Measurements from ENCODE around the gene NR2F2. TPM values are rescaled to one million over a fixed set of nuclear protein-coding genes. Genes with fewer than 3 reads are reported as not detected.
A peak's percentile ranks its signal among the peaks of the same experiment; 100 is the strongest.

Gene NR2F2
- total RNA-seq = 10 to 100 TPM; 31.8 to 49.8 TPM

DNA sequence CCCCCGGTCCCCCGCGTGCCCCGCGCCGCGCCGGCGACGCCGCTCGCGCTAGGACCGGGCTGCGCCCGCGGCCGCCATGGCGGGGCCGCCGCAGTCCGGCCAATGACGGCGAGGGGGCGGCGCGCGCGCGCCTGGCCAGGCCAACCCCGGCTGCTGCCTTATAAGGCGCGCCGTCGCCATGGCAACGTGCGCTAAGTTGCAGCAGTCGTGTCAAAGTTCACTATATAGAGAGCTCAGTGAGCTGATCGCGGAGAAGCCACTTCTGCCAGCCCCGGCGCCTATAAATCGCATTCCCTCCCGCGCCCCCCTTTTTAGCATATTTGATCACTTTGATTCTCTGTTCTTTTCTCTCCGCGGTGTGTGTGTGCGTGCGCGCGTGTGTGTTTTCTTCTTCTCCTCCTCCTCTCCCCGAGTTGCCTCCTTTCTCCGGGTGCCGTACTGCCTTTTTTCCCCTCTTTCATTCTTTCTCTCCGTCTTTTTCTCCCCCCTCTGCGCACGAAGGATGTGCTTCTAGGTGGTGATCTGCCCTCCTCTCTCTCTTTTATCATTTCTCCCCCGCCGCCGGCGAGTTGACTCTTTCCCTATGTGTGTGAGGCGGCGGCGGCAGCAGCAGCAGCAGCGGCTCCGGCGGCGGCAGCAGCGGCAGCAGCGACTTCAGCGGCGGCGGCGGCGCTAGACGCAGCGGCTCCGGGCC, at the start of gene NR2F2:
TSS of gene NR2F2 (plus strand) at position 251 of the 694 bp plus-strand sequence. CDS start 1,406 bp downstream, outside the sequence.
- Histone ChIP-seq H3K36me3 (peaks cover 6% of the 10 kb centered on the region), H3K27me3 (replicated peaks; ENCODE audit: insufficient read depth) (no peaks in the 10 kb centered on the region), H3K27ac (peak within 1 kb of the TSS; percentile 94 to 95), H3K4me3 (peak within 1 kb of the TSS; percentile 93), H3K9me3 (no peaks in the 10 kb centered on the region), H3K4me1 (ENCODE audit: control insufficient read depth in 1 of 2, low read depth in 2 of 2) (peaks cover 0 to 23% of the 10 kb centered on the region in 2 donors)
- ATAC-seq (ENCODE audit: insufficient number of reproducible peaks, low FRiP score, low read depth) (peak; percentile 75), DNase-seq (ENCODE audit: low spot score) (peak; percentile 83)
- TF ChIP-seq, protein P1, sequence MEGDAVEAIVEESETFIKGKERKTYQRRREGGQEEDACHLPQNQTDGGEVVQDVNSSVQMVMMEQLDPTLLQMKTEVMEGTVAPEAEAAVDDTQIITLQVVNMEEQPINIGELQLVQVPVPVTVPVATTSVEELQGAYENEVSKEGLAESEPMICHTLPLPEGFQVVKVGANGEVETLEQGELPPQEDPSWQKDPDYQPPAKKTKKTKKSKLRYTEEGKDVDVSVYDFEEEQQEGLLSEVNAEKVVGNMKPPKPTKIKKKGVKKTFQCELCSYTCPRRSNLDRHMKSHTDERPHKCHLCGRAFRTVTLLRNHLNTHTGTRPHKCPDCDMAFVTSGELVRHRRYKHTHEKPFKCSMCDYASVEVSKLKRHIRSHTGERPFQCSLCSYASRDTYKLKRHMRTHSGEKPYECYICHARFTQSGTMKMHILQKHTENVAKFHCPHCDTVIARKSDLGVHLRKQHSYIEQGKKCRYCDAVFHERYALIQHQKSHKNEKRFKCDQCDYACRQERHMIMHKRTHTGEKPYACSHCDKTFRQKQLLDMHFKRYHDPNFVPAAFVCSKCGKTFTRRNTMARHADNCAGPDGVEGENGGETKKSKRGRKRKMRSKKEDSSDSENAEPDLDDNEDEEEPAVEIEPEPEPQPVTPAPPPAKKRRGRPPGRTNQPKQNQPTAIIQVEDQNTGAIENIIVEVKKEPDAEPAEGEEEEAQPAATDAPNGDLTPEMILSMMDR (IDR thresholded peaks at IDR 0.05) = no peak

DNA sequence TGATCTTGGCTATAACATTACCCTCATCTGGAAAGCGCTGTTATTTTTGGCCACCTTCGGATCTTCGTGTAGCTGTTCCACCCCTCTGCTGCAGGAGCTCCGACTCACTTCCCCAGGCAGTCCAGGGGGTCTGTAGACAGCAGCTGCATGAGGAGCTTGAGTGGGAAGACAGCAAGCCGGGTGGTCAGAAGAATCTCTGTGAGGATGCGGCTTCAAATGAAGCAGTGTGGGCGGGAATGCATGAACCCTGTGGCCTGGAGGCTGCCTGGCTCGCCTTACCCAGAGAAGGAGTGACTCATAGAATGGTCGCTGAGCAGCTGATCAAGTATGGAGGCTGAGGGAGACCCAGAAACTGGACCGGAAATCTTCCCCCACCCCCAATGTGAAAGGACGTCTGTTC, 45.2 kb upstream of the NR2F2 start:
- Histone ChIP-seq H3K27ac (no peak overlapping the region), H3K4me1 (ENCODE audit: control insufficient read depth in 1 of 2, low read depth in 2 of 2) (no peaks in the 10 kb centered on the region), H3K4me3 (no peak overlapping the region), H3K9me3 (no peaks in the 10 kb centered on the region), H3K36me3 (peaks cover 5% of the 10 kb centered on the region), H3K27me3 (replicated peaks; ENCODE audit: insufficient read depth) (no peaks in the 10 kb centered on the region)
- DNase-seq (ENCODE audit: low spot score) (no peak), ATAC-seq (ENCODE audit: insufficient number of reproducible peaks, low FRiP score, low read depth) (no peak)
- TF ChIP-seq, protein P1 (IDR thresholded peaks at IDR 0.05) = no peak

DNA sequence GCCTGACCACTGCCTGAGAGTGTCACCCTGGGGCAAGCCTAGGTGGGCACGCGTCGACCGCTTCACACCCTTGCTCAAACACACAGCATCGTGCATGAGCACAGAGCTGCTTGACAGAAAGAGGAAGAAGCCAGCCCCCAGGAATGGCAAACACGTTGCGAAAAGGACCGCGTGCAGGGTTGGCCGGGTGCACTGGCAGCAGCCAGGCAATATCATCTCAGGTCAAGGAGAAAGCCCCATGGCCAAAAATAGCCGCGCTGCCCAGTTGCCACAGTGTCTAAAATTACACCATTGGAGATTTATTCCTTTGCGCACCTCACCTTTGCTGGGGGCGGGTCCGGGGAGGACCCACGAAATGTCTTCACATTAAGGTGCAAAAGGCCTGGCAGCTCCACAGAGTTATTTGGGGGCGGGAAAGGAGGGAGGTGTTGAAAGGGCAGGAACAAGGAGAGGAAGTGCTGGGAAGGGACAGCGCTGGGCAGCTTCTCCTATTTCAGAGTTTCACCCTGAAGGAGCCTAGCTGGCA, 44.7 kb upstream of the NR2F2 start:
- Histone ChIP-seq H3K9me3 (no peaks in the 10 kb centered on the region), H3K36me3 (peaks cover 5% of the 10 kb centered on the region), H3K4me1 (ENCODE audit: control insufficient read depth in 1 of 2, low read depth in 2 of 2) (no peaks in the 10 kb centered on the region), H3K27ac (no peak overlapping the region), H3K27me3 (replicated peaks; ENCODE audit: insufficient read depth) (no peaks in the 10 kb centered on the region), H3K4me3 (no peak overlapping the region)
- DNase-seq (ENCODE audit: low spot score) (no peak), ATAC-seq (ENCODE audit: insufficient number of reproducible peaks, low FRiP score, low read depth) (no peak)
- TF ChIP-seq, protein P1 (IDR thresholded peaks at IDR 0.05) = no peak

DNA sequence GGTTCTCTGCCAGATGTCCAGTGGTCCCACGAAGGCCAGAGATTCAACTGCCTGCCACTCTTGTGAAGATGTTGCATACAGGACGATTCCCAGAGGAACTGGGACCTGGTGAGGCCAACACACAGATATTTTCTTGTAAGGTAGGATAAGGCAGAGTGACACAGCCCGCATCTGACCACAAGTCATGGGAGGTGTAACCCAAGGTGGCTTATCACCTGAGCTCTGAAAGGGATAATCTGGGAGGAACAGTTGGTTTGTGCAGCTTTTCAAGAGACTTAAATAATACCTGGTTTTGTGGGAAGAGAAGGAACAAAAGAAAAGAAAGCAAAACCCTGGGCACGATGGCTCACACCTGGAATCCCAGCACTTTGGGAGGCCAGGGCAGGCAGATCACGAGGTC, 39.8 kb upstream of the NR2F2 start:
- DNase-seq (ENCODE audit: low spot score) = no peak

DNA sequence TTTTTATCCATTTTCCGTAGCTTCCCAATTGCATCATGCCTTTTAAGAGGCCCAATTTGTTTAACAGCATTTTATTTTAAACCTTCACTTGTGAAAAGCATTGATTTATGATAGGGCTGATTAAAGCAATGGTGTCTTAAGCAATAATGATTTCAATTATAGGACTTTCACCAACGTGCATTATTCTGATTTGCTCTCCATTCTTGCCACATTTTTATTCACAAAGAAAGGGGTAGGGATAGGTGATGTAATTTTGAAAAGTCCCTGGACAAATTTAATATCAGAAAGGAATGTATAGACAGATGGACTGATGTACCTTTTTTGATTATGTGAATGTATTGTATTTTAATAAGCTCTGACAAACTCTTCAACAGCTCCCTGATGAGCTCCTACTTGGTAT, 37.9 kb upstream of the NR2F2 start:
- Histone ChIP-seq H3K27ac (no peak overlapping the region), H3K4me3 (no peak overlapping the region), H3K4me1 (ENCODE audit: control insufficient read depth in 1 of 2, low read depth in 2 of 2) (no peaks in the 10 kb centered on the region)

More for the DNA sequence above, 39.8 kb upstream of the NR2F2 start:
- no peaks in the 10 kb centered on the region for H3K4me1 ChIP-seq (ENCODE audit: control insufficient read depth in 1 of 2, low read depth in 2 of 2)
- H3K4me3 ChIP-seq = no peak overlapping the region
- H3K27ac ChIP-seq = no peak overlapping the region
- H3K36me3 ChIP-seq = no peaks in the 10 kb centered on the region
- TF ChIP-seq, protein P1 (IDR thresholded peaks at IDR 0.05) = no peak
- H3K9me3 ChIP-seq = no peaks in the 10 kb centered on the region
- H3K27me3 ChIP-seq (replicated peaks; ENCODE audit: insufficient read depth) = no peaks in the 10 kb centered on the region
- ATAC-seq (ENCODE audit: insufficient number of reproducible peaks, low FRiP score, low read depth) = no peak

More for the DNA sequence above, 37.9 kb upstream of the NR2F2 start:
- ATAC-seq (ENCODE audit: insufficient number of reproducible peaks, low FRiP score, low read depth) (no peak), DNase-seq (ENCODE audit: low spot score) (no peak)
- Histone ChIP-seq H3K9me3 (peaks cover under 1% of the 10 kb centered on the region), H3K27me3 (replicated peaks; ENCODE audit: insufficient read depth) (no peaks in the 10 kb centered on the region), H3K36me3 (no peaks in the 10 kb centered on the region)
- TF ChIP-seq, protein P1 (IDR thresholded peaks at IDR 0.05) = no peak

Measured in thoracic aorta (tissue), 2 donors.